Measurements from ENCODE around the gene ZNF124. TPM values are rescaled to one million over a fixed set of nuclear protein-coding genes. Genes with fewer than 3 reads are reported as not detected.

Gene ZNF124
- total RNA-seq, 2 experiments from 2014 or later: 10.6 to 11.8 TPM

DNA sequence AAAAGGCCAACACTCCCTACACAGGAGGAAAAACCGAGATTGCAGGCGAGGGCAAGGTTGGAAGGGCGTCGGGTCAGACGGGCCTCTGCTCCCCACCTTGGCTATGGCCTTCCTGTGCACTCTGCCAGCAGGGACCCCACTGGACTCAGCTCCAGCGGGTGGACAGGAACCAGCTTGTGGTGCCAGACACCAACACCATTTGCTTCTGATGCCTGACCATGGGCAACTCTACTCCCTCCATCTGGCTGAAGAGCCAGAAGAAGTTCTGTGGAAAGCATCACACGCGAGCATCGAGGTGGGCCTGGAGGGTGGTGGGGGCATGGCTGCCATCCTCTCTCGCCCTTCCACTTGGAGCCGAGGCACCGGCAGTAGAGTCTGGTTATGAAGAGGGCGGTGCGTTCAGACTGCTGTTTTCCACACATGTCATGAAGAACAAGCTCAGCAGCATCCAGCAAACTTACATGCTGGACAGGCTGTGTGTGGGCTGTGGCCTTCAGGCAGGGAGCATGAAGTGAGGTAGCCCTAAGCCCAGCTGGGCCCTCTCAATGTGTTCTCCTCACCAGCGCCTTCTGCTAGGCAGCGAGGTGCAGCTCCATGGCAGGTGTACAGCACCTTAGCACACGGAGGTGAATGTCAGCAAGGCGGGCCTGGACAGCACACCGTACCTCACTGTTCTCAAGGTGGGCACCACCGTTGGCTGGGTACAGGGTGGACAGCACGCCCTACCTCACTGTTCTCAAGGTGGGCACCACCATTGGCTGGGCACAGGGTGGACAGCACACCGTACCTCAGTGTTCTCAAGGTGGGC lies 52.0 kb downstream of the ZNF124 start:
- CTCF ChIA-PET: no interaction called here

GRCh38 chr1:247118946-247119446 lies 52.8 kb downstream of the ZNF124 start:
- DNase-seq: peak; percentile 50
- peaks cover 3% of the 10 kb centered on the region for H3K9me3 Mint-ChIP-seq
- CTCF ChIA-PET: no interaction called here
- peaks cover 2% of the 10 kb centered on the region for H3K27me3 Mint-ChIP-seq (ENCODE audit: low read depth)
- no peaks in the 10 kb centered on the region for H3K4me1 Mint-ChIP-seq (ENCODE audit: low read depth)
- H3K4me3 Mint-ChIP-seq: no peak overlapping the region
- intact Hi-C loops (cut with micrococcal nuclease): no loop called here
- no peak overlapping the region for H3K27ac Mint-ChIP-seq
- peaks cover 2% of the 10 kb centered on the region for H3K36me3 Mint-ChIP-seq (ENCODE audit: low read depth)

More for the DNA sequence above, 52.0 kb downstream of the ZNF124 start:
- Mint-ChIP-seq H3K4me3 (no peak overlapping the region), H3K9me3 (peaks cover 6% of the 10 kb centered on the region), H3K36me3 (ENCODE audit: low read depth) (peaks cover 2% of the 10 kb centered on the region), H3K27ac (no peak overlapping the region), H3K27me3 (ENCODE audit: low read depth) (peaks cover 2% of the 10 kb centered on the region), H3K4me1 (ENCODE audit: low read depth) (no peaks in the 10 kb centered on the region)
- DNase-seq: no peak
- intact Hi-C loops (cut with micrococcal nuclease): no loop called here

GRCh38 chr1:247115545-247115944 lies 56.3 kb downstream of the ZNF124 start:
- intact Hi-C loops (cut with micrococcal nuclease): no loop called here
- DNase-seq: no peak
- CTCF ChIA-PET: no interaction called here
- Mint-ChIP-seq H3K36me3 (ENCODE audit: low read depth) (no peaks in the 10 kb centered on the region), H3K27ac (no peak overlapping the region), H3K9me3 (no peaks in the 10 kb centered on the region), H3K4me1 (ENCODE audit: low read depth) (peaks cover 6% of the 10 kb centered on the region), H3K4me3 (no peak overlapping the region), H3K27me3 (ENCODE audit: low read depth) (peaks cover 18% of the 10 kb centered on the region)

DNA sequence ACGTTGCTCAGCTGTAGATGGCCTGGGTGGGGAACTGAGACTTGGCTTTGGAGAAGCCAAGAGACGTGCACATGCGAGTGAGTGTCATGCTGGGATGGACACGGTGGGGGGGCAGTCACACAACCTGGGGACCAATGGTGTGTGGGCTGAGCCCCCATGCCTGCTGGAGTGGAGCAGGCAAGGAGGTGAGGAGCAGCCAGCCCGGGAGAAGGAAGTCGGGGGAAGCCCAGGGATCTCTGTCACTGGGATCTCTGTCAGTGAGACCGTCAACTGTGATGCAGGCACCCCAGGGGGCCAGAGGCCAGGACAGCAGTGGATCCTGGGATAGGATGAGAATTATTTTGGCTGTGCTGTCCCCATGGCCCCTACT lies 56.7 kb downstream of the ZNF124 start:
- no peak for DNase-seq
- peaks cover 7% of the 10 kb centered on the region for H3K4me1 Mint-ChIP-seq (ENCODE audit: low read depth)
- no peak overlapping the region for H3K27ac Mint-ChIP-seq
- H3K9me3 Mint-ChIP-seq: no peaks in the 10 kb centered on the region
- no peaks in the 10 kb centered on the region for H3K36me3 Mint-ChIP-seq (ENCODE audit: low read depth)
- H3K4me3 Mint-ChIP-seq: no peak overlapping the region
- CTCF ChIA-PET: interaction anchor here (0.8 kb wide), 1 partner anchor 10 kb away, joined by 3 read pairs; no protein-coding TSS in a partner anchor
- peaks cover 18% of the 10 kb centered on the region for H3K27me3 Mint-ChIP-seq (ENCODE audit: low read depth)
- intact Hi-C loops (cut with micrococcal nuclease): no loop called here

DNA sequence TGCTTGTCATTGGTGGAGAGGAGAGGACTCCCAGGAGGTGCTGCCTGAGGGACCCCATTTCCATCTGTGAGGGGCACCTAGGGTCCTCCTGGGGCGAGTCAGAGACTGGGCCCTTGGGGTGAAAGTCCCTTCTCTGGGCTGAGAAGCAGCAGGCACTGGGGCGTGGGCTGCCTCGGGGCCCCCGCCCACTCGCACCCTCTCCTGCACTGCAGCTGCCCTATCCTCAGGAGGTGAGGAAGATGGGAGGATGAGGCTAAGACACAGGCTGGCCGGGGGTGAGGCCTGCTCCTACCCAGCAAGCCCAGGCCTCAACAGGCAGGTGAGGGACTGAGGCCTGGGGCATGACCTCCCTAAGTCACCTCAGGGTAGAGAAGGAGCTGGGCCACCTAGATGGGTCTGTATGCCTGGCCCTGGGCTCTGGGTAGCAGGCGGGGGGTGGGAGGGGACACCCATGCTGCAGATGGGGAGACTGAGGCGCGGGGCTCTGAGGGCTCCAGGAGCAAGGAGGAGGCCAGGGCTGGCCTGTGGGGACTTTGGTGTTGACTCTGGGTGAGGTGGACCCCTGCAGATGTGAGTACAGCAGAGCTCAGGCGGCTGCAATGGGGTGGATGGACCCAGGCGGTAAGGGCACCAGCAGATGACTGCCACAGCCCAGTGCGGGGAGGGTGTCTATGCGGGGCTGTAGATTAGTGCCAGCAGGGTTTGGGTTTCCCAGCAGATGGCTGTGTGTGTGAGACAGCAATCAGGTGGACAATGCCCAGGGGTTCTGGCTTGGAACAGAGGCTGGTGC lies 57.3 kb downstream of the ZNF124 start:
- no peaks in the 10 kb centered on the region for H3K36me3 Mint-ChIP-seq (ENCODE audit: low read depth)
- CTCF ChIA-PET: interaction anchor here (0.8 kb wide), 1 partner anchor 11 kb away, joined by 3 read pairs; no protein-coding TSS in a partner anchor
- no peak for DNase-seq
- no peak overlapping the region for H3K27ac Mint-ChIP-seq
- H3K9me3 Mint-ChIP-seq: no peaks in the 10 kb centered on the region
- intact Hi-C loops (cut with micrococcal nuclease): no loop called here
- H3K4me1 Mint-ChIP-seq (ENCODE audit: low read depth): peaks cover 12% of the 10 kb centered on the region
- H3K4me3 Mint-ChIP-seq: no peak overlapping the region
- peaks cover 22% of the 10 kb centered on the region for H3K27me3 Mint-ChIP-seq (ENCODE audit: low read depth)

GRCh38 chr1:247113733-247114271 lies 58.0 kb downstream of the ZNF124 start:
- H3K27me3 Mint-ChIP-seq (ENCODE audit: low read depth): peaks cover 24% of the 10 kb centered on the region
- H3K27ac Mint-ChIP-seq: no peak overlapping the region
- CTCF ChIA-PET: no interaction called here
- H3K36me3 Mint-ChIP-seq (ENCODE audit: low read depth): no peaks in the 10 kb centered on the region
- H3K9me3 Mint-ChIP-seq: no peaks in the 10 kb centered on the region
- intact Hi-C loops (cut with micrococcal nuclease): no loop called here
- no peak overlapping the region for H3K4me3 Mint-ChIP-seq
- H3K4me1 Mint-ChIP-seq (ENCODE audit: low read depth): peaks cover 12% of the 10 kb centered on the region
- DNase-seq: no peak

DNA sequence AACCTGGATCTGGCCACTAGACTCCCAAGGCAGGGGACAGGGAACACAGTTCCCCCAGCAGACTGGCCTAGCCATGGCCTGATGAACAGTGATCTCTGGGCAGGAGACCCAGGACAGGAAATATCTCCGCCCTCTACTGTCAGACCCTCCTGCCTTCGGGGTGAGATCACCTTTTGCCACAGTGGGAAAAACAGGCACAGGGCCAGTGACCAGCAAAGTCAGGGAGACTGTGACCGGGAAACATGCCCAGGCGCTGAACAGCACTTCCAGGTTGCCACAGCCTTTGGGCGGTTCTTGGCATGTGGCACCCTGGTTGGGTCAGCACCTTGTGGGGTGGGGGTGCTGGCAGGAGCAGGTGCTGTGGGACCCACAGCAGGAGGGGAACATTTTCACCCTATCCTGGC lies 58.7 kb downstream of the ZNF124 start:
- intact Hi-C loops (cut with micrococcal nuclease): no loop called here
- CTCF ChIA-PET: no interaction called here
- Mint-ChIP-seq H3K27me3 (ENCODE audit: low read depth) (peaks cover 31% of the 10 kb centered on the region), H3K27ac (no peak overlapping the region), H3K4me1 (ENCODE audit: low read depth) (peaks cover 12% of the 10 kb centered on the region), H3K9me3 (no peaks in the 10 kb centered on the region), H3K4me3 (no peak overlapping the region), H3K36me3 (ENCODE audit: low read depth) (no peaks in the 10 kb centered on the region)
- no peak for DNase-seq

- Mint-ChIP-seq H3K9me3 (no peaks in the 10 kb centered on the region), H3K36me3 (ENCODE audit: low read depth) (no peaks in the 10 kb centered on the region), H3K27ac (no peak overlapping the region), H3K4me3 (no peak overlapping the region), H3K27me3 (ENCODE audit: low read depth) (peaks cover 34% of the 10 kb centered on the region), H3K4me1 (ENCODE audit: low read depth) (peaks cover 12% of the 10 kb centered on the region)
- CTCF ChIA-PET: no interaction called here
- intact Hi-C loops (cut with micrococcal nuclease): no loop called here
- DNase-seq: no peak
Measured at GRCh38 chr1:247112479-247112781, 59.4 kb downstream of the ZNF124 start.

GRCh38 chr1:247111700-247112478 lies 59.9 kb downstream of the ZNF124 start:
- intact Hi-C loops (cut with micrococcal nuclease): no loop called here
- peaks cover 12% of the 10 kb centered on the region for H3K4me1 Mint-ChIP-seq (ENCODE audit: low read depth)
- no peak for DNase-seq
- H3K36me3 Mint-ChIP-seq (ENCODE audit: low read depth): no peaks in the 10 kb centered on the region
- peaks cover 34% of the 10 kb centered on the region for H3K27me3 Mint-ChIP-seq (ENCODE audit: low read depth)
- no peak overlapping the region for H3K4me3 Mint-ChIP-seq
- H3K9me3 Mint-ChIP-seq: no peaks in the 10 kb centered on the region
- CTCF ChIA-PET: no interaction called here
- H3K27ac Mint-ChIP-seq: no peak overlapping the region

DNA sequence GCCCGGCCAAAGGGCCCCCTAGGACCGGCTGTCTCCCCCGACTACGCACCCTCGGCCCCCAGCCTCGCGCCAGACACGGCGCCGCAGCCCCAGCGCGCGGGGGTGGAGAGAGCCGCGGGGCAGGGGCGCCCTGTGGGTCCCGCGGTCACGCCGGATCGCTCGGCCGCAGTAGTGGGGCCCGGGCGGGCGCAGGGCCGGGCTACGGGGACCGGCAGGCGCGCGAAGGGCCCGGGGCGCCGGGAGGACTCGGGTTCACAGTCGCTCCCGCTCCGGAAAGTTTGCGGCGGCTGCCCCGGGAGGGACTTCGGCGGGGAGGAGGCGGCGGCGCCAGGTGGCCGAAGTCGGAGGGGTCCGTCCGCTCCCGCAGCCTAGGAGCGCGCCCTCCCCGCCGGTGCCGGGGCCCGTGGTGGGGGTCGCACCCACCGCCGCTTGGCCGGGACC lies 60.5 kb downstream of the ZNF124 start:
- peaks cover 34% of the 10 kb centered on the region for H3K27me3 Mint-ChIP-seq (ENCODE audit: low read depth)
- peaks cover 12% of the 10 kb centered on the region for H3K4me1 Mint-ChIP-seq (ENCODE audit: low read depth)
- H3K36me3 Mint-ChIP-seq (ENCODE audit: low read depth): no peaks in the 10 kb centered on the region
- H3K27ac Mint-ChIP-seq: no peak overlapping the region
- no peak for DNase-seq
- CTCF ChIA-PET: no interaction called here
- peak overlapping the region; percentile 56 for H3K4me3 Mint-ChIP-seq
- no peaks in the 10 kb centered on the region for H3K9me3 Mint-ChIP-seq
- intact Hi-C loops (cut with micrococcal nuclease): no loop called here

GRCh38 chr1:247110627-247111258 lies 61.1 kb downstream of the ZNF124 start:
- peak overlapping the region; percentile 56 for H3K4me3 Mint-ChIP-seq
- DNase-seq: peak; percentile 74
- intact Hi-C loops (cut with micrococcal nuclease): no loop called here
- no peaks in the 10 kb centered on the region for H3K36me3 Mint-ChIP-seq (ENCODE audit: low read depth)
- H3K4me1 Mint-ChIP-seq (ENCODE audit: low read depth): peaks cover 12% of the 10 kb centered on the region
- CTCF ChIA-PET: no interaction called here
- H3K9me3 Mint-ChIP-seq: no peaks in the 10 kb centered on the region
- H3K27ac Mint-ChIP-seq: no peak overlapping the region
- peaks cover 34% of the 10 kb centered on the region for H3K27me3 Mint-ChIP-seq (ENCODE audit: low read depth)

DNA sequence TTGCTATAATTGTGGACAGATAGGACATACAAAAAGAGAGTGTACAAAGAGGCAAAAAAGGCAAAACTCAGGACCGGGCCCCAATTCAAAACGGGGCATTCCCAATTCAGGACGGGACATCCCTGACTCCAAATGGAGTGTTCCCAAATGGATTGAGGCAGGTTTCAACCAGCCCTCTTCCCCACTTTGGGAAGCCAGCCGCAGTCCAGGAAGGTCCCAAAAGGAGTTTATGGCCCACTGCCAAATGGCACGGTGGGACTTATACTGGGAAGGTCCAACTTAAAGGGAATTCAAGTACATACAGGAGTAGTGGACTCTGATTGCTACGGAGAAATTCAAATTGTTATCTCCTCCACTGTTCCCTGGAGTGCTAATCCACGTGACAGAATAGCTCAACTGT lies 64.1 kb downstream of the ZNF124 start:
- Mint-ChIP-seq H3K4me1 (ENCODE audit: low read depth) (peaks cover 23% of the 10 kb centered on the region), H3K4me3 (no peak overlapping the region), H3K9me3 (peaks cover 4% of the 10 kb centered on the region), H3K27ac (no peak overlapping the region), H3K36me3 (ENCODE audit: low read depth) (peaks cover 8% of the 10 kb centered on the region), H3K27me3 (ENCODE audit: low read depth) (peaks cover 24% of the 10 kb centered on the region)
- intact Hi-C loops (cut with micrococcal nuclease): no loop called here
- CTCF ChIA-PET: no interaction called here
- no peak for DNase-seq
